GM23248 (cell line): ENCODE results near the gene ERCC6L2.

Experiments
- EZH2 ChIP-seq: fragments of 200-600 bp; sonication (generic); IDR thresholded peaks from 2 replicates; pipeline ENCODE4 v1.6.1; 2018; ENCODE audit warnings: antibody characterized with exemption, mild to moderate bottlenecking; ENCODE audit not compliant: insufficient read depth, poor library complexity, severe bottlenecking
- EZH2phosphoT487 ChIP-seq: fragments of 200-600 bp; sonication (generic); IDR thresholded peaks from 2 replicates; pipeline ENCODE4 v1.6.1; 2018; ENCODE audit warnings: antibody characterized with exemption, moderate library complexity, mild to moderate bottlenecking, low read depth; ENCODE audit not compliant: insufficient read depth

GRCh38 chr9:95923794-95924193 is 48.3 kb downstream of the ERCC6L2 start:
- TF ChIP-seq EZH2 = no peak
- TF ChIP-seq EZH2phosphoT487 = no peak
